Esophagus muscularis mucosa (tissue), 3 donors: ENCODE measurements around the gene VAT1.

Experiments used
- CTCF ChIP-seq, 3 experiments: fragments of 200-600 bp in 2 of 3; fragments of 450-650 bp in 1 of 3; sonication (generic) in 2 of 3; IDR thresholded peaks; one replicate each; pipeline ENCODE4 v1.5.1; 2017 to 2019; ENCODE audit warnings: antibody characterized with exemption in 3 of 3, mild to moderate bottlenecking in 2 of 3, moderate library complexity in 1 of 3
- POLR2AphosphoS5 ChIP-seq, 2 donors: sonication (generic); formaldehyde crosslinking; IDR thresholded peaks; one replicate each; pipeline ENCODE4 v1.6.1; 2017; ENCODE audit warnings: antibody characterized with exemption in 2 of 2

- TF ChIP-seq CTCF (IDR thresholded peaks at IDR 0.05), result no peak
- TF ChIP-seq POLR2AphosphoS5 (IDR thresholded peaks at IDR 0.05), result no peak
These were observed 46.6 kb upstream of the VAT1 start for GRCh38 chr17:43068570-43069367.
